ENCODE data around the gene TARBP1. TPM values are rescaled to one million over a fixed set of nuclear protein-coding genes. Genes with fewer than 3 reads are reported as not detected.

Gene TARBP1
- total RNA-seq, 1 donor from 2014 or later, result 17.8 TPM

DNA sequence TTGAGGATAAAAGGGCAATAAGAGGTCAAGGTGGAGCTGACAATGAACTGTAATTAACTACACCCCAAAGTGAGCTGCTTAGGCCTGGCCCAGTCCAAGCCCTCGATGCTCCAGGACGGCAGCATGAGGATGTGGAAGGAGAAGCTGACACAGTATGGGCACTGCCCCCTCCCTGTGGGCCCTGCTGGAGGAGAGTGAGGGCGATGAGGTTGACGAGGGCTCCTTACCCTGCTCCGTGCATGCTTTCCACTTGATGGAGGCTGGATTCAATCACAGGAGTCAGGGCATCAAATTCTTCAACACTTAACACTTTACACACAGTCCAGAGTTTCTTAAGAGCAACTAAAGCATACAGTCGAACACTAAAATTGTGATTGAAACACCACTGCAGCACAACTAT is 73.3 kb downstream of the TARBP1 start:
- H3K36me3 Mint-ChIP-seq (ENCODE audit: low read depth, unreplicated experiment), result no peaks in the 10 kb centered on the region
- Histone ChIP-seq H3K27me3 (ENCODE audit: insufficient read depth, low read length) (no peaks in the 10 kb centered on the region), H3K4me1 (ENCODE audit: insufficient read depth, low read length) (no peaks in the 10 kb centered on the region), H3K4me2 (ENCODE audit: low read length) (no peak overlapping the region), H3K79me2 (ENCODE audit: insufficient read depth, low read length) (no peaks in the 10 kb centered on the region), H2AFZ (ENCODE audit: low read depth, low read length) (no peak overlapping the region), H3K36me3 (ENCODE audit: insufficient read depth, low read length) (no peaks in the 10 kb centered on the region), H3K27ac (ENCODE audit: low read depth, low read length) (no peak overlapping the region), H3K4me3 (ENCODE audit: insufficient read depth, low read depth, low read length) (no peak overlapping the region), H3K9ac (ENCODE audit: low read length) (no peak overlapping the region), H3K9me3 (ENCODE audit: insufficient read depth, low read depth, low read length) (no peaks in the 10 kb centered on the region), H4K20me1 (ENCODE audit: insufficient read depth, low read length) (no peaks in the 10 kb centered on the region)
- no peak overlapping the region for H3K27ac Mint-ChIP-seq (ENCODE audit: unreplicated experiment)
- TF ChIP-seq, protein P1, sequence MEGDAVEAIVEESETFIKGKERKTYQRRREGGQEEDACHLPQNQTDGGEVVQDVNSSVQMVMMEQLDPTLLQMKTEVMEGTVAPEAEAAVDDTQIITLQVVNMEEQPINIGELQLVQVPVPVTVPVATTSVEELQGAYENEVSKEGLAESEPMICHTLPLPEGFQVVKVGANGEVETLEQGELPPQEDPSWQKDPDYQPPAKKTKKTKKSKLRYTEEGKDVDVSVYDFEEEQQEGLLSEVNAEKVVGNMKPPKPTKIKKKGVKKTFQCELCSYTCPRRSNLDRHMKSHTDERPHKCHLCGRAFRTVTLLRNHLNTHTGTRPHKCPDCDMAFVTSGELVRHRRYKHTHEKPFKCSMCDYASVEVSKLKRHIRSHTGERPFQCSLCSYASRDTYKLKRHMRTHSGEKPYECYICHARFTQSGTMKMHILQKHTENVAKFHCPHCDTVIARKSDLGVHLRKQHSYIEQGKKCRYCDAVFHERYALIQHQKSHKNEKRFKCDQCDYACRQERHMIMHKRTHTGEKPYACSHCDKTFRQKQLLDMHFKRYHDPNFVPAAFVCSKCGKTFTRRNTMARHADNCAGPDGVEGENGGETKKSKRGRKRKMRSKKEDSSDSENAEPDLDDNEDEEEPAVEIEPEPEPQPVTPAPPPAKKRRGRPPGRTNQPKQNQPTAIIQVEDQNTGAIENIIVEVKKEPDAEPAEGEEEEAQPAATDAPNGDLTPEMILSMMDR (IDR thresholded peaks at IDR 0.05; ENCODE audit: insufficient read depth, low read depth, low read length), result no peak
- TF ChIP-seq EZH2 (IDR thresholded peaks at IDR 0.05; ENCODE audit: insufficient read depth, low read length), result no peak
- no peak overlapping the region for H3K4me3 Mint-ChIP-seq (ENCODE audit: unreplicated experiment)
- H3K9me3 Mint-ChIP-seq (ENCODE audit: unreplicated experiment), result no peaks in the 10 kb centered on the region
- no peaks in the 10 kb centered on the region for H3K27me3 Mint-ChIP-seq (ENCODE audit: low read depth, unreplicated experiment)
- no peak for DNase-seq (ENCODE audit: low read depth)
- H3K4me1 Mint-ChIP-seq (ENCODE audit: low read depth, unreplicated experiment), result peaks cover 6% of the 10 kb centered on the region
- FAIRE-seq, result no peak

DNA sequence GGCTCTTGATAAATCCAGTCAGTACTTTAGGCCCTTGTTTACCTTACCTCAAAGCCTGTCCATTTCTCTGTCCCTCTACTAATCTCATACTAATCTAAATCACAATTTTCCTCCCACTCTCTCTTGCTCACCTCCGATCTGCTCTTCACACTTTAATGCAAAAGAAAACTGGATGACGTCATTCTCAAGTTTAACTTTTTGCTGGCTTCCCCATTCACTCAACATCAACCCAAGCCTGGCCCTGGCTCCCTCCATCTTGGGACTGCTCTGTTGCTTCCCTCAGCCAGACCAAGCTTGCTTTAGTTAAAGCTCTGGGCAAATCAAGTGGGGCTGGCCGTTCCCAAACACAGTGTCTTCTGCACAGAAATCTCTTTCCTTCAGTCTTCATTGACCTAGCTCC is 76.0 kb downstream of the TARBP1 start:
- Histone ChIP-seq H2AFZ (ENCODE audit: low read depth, low read length) (no peak overlapping the region), H4K20me1 (ENCODE audit: insufficient read depth, low read length) (no peaks in the 10 kb centered on the region), H3K4me2 (ENCODE audit: low read length) (no peak overlapping the region), H3K27ac (ENCODE audit: low read depth, low read length) (no peak overlapping the region), H3K36me3 (ENCODE audit: insufficient read depth, low read length) (no peaks in the 10 kb centered on the region), H3K9me3 (ENCODE audit: insufficient read depth, low read depth, low read length) (no peaks in the 10 kb centered on the region), H3K4me1 (ENCODE audit: insufficient read depth, low read length) (peaks cover 6% of the 10 kb centered on the region), H3K27me3 (ENCODE audit: insufficient read depth, low read length) (no peaks in the 10 kb centered on the region), H3K4me3 (ENCODE audit: insufficient read depth, low read depth, low read length) (no peak overlapping the region), H3K9ac (ENCODE audit: low read length) (no peak overlapping the region), H3K79me2 (ENCODE audit: insufficient read depth, low read length) (no peaks in the 10 kb centered on the region)
- Mint-ChIP-seq H3K4me1 (ENCODE audit: low read depth, unreplicated experiment) (peaks cover 8% of the 10 kb centered on the region), H3K4me3 (ENCODE audit: unreplicated experiment) (no peak overlapping the region), H3K27me3 (ENCODE audit: low read depth, unreplicated experiment) (no peaks in the 10 kb centered on the region), H3K36me3 (ENCODE audit: low read depth, unreplicated experiment) (peaks cover 3% of the 10 kb centered on the region), H3K9me3 (ENCODE audit: unreplicated experiment) (no peaks in the 10 kb centered on the region), H3K27ac (ENCODE audit: unreplicated experiment) (no peak overlapping the region)
- DNase-seq (ENCODE audit: low read depth) (no peak), FAIRE-seq (no peak)
- TF ChIP-seq, protein P1 (IDR thresholded peaks at IDR 0.05; ENCODE audit: insufficient read depth, low read depth, low read length), result no peak
- TF ChIP-seq EZH2 (IDR thresholded peaks at IDR 0.05; ENCODE audit: insufficient read depth, low read length), result no peak

DNA sequence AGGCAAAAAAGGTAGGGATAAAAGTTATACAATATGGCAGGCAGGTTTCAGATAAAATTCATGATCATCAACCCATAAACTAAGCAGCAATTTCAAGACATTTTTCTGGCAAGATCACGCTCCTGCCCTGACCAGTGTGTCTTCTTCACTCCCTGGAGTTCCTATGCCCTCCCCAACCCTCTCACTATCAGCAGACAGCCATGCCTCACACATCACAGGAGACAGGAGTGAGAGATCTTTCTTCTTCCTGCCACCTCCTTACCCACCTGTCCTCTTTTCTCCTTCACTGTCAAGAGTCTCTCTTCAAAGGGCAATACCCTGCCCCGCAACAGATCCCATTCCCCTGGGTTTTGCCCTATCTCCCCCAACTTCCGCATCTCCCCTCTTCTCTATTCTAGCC is 77.3 kb downstream of the TARBP1 start:
- H3K79me2 ChIP-seq (ENCODE audit: insufficient read depth, low read length), result no peaks in the 10 kb centered on the region
- H3K4me1 ChIP-seq (ENCODE audit: insufficient read depth, low read length), result peaks cover 6% of the 10 kb centered on the region
- TF ChIP-seq, protein P1 (IDR thresholded peaks at IDR 0.05; ENCODE audit: insufficient read depth, low read depth, low read length), result no peak
- no peak for TF ChIP-seq EZH2 (IDR thresholded peaks at IDR 0.05; ENCODE audit: insufficient read depth, low read length)
- Mint-ChIP-seq H3K4me3 (ENCODE audit: unreplicated experiment) (no peak overlapping the region), H3K4me1 (ENCODE audit: low read depth, unreplicated experiment) (peaks cover 8% of the 10 kb centered on the region), H3K9me3 (ENCODE audit: unreplicated experiment) (no peaks in the 10 kb centered on the region), H3K27ac (ENCODE audit: unreplicated experiment) (no peak overlapping the region), H3K36me3 (ENCODE audit: low read depth, unreplicated experiment) (peaks cover 5% of the 10 kb centered on the region), H3K27me3 (ENCODE audit: low read depth, unreplicated experiment) (no peaks in the 10 kb centered on the region)
- H3K9me3 ChIP-seq (ENCODE audit: insufficient read depth, low read depth, low read length), result no peaks in the 10 kb centered on the region
- H3K36me3 ChIP-seq (ENCODE audit: insufficient read depth, low read length), result no peaks in the 10 kb centered on the region
- no peak overlapping the region for H3K9ac ChIP-seq (ENCODE audit: low read length)
- no peaks in the 10 kb centered on the region for H4K20me1 ChIP-seq (ENCODE audit: insufficient read depth, low read length)
- H3K27ac ChIP-seq (ENCODE audit: low read depth, low read length), result no peak overlapping the region
- DNase-seq (ENCODE audit: low read depth) (no peak), FAIRE-seq (no peak)
- no peak overlapping the region for H3K4me2 ChIP-seq (ENCODE audit: low read length)
- H3K4me3 ChIP-seq (ENCODE audit: insufficient read depth, low read depth, low read length), result no peak overlapping the region
- no peak overlapping the region for H2AFZ ChIP-seq (ENCODE audit: low read depth, low read length)
- H3K27me3 ChIP-seq (ENCODE audit: insufficient read depth, low read length), result no peaks in the 10 kb centered on the region
